H9 (cell line): ENCODE data around the gene ADGRD1. TPM values are rescaled to one million over a fixed set of nuclear protein-coding genes. Genes with fewer than 3 reads are reported as not detected.

ENCODE experiments used
- DNase-seq: peaks from one replicate; pipeline ENCODE4 v3.0.0-alpha.2; 2017
- H2AFZ ChIP-seq: one replicate; pipeline ENCODE4 v1.6.1; 2013; ENCODE audit warnings: mild to moderate bottlenecking, low read length, control low read depth, moderate library complexity
- H2AK5ac ChIP-seq: 2 replicates; pipeline ENCODE4 v1.6.1; 2013; ENCODE audit warnings: low read length, control low read depth, mixed read lengths; ENCODE audit not compliant: insufficient read length
- H2BK120ac ChIP-seq: one replicate; pipeline ENCODE4 v1.6.1; 2013; ENCODE audit warnings: low read depth, mild to moderate bottlenecking, low read length, control low read depth, inconsistent platforms; ENCODE audit not compliant: poor library complexity, severe bottlenecking
- H2BK12ac ChIP-seq: 2 replicates; pipeline ENCODE4 v1.6.1; 2013; ENCODE audit warnings: low read length, control low read depth, mixed read lengths, low read depth; ENCODE audit not compliant: insufficient read length
- H2BK15ac ChIP-seq: 2 replicates; pipeline ENCODE4 v1.6.1; 2013; ENCODE audit warnings: low read depth, low read length, control low read depth
- H2BK20ac ChIP-seq: one replicate; pipeline ENCODE4 v1.6.1; 2013; ENCODE audit warnings: low read depth, mild to moderate bottlenecking, low read length, control low read depth, inconsistent platforms; ENCODE audit not compliant: poor library complexity, severe bottlenecking
- H2BK5ac ChIP-seq: 2 replicates; pipeline ENCODE4 v1.6.1; 2013; ENCODE audit warnings: low read length, control low read depth, mixed read lengths; ENCODE audit not compliant: insufficient read length
- H3K14ac ChIP-seq: 2 replicates; pipeline ENCODE4 v1.6.1; 2013; ENCODE audit warnings: low read length, control low read depth; ENCODE audit not compliant: insufficient read depth
- H3K18ac ChIP-seq: 2 replicates; pipeline ENCODE4 v1.6.1; 2013; ENCODE audit warnings: low read depth, mild to moderate bottlenecking, mixed read lengths, low read length, control low read depth; ENCODE audit not compliant: insufficient read length
- H3K23ac ChIP-seq: 2 replicates; pipeline ENCODE4 v1.6.1; 2013; ENCODE audit warnings: low read length, control low read depth, mixed read lengths, low read depth; ENCODE audit not compliant: insufficient read length
- H3K23me2 ChIP-seq: 2 replicates; pipeline ENCODE4 v1.6.1; 2013; ENCODE audit warnings: low read depth, mild to moderate bottlenecking, mixed read lengths, low read length, control low read depth; ENCODE audit not compliant: insufficient read length, poor library complexity, severe bottlenecking
- H3K27ac ChIP-seq: 2 replicates; pipeline ENCODE4 v1.5.1; 2013; ENCODE audit warnings: low read length, control low read depth, mixed read lengths, low read depth; ENCODE audit not compliant: insufficient read length
- H3K27me3 ChIP-seq: 2 replicates; pipeline ENCODE4 v1.6.1; 2013; ENCODE audit warnings: low read length, control low read depth, inconsistent platforms; ENCODE audit not compliant: insufficient read depth
- H3K4ac ChIP-seq: 2 replicates; pipeline ENCODE4 v1.6.1; 2013; ENCODE audit warnings: low read depth, mild to moderate bottlenecking, control low read depth, inconsistent platforms, low read length, moderate library complexity
- H3K4me1 ChIP-seq: 2 replicates; pipeline ENCODE4 v1.6.1; 2013; ENCODE audit warnings: low read length, control low read depth, inconsistent platforms; ENCODE audit not compliant: insufficient read depth
- H3K4me2 ChIP-seq: 2 replicates; pipeline ENCODE4 v1.6.1; 2013; ENCODE audit warnings: low read length, control low read depth, mixed read lengths; ENCODE audit not compliant: insufficient read length, insufficient read depth
- H3K56ac ChIP-seq: 2 replicates; pipeline ENCODE4 v1.6.1; 2013; ENCODE audit warnings: low read depth, mild to moderate bottlenecking, mixed read lengths, low read length, control low read depth; ENCODE audit not compliant: insufficient read length
- H3K79me1 ChIP-seq: 2 replicates; pipeline ENCODE4 v1.6.1; 2013; ENCODE audit warnings: low read depth, mild to moderate bottlenecking, moderate library complexity, low read length, control low read depth, inconsistent platforms; ENCODE audit not compliant: insufficient read depth, poor library complexity, severe bottlenecking
- H3K79me2 ChIP-seq: 2 replicates; pipeline ENCODE4 v1.6.1; 2013; ENCODE audit warnings: low read length, control low read depth, inconsistent platforms; ENCODE audit not compliant: insufficient read depth
- H3K9ac ChIP-seq: 2 replicates; pipeline ENCODE4 v1.6.1; 2013; ENCODE audit warnings: low read length, control low read depth, mixed read lengths; ENCODE audit not compliant: insufficient read length; ENCODE audit errors: extremely low read depth
- H3K9me3 ChIP-seq: one replicate; pipeline ENCODE4 v1.6.1; 2013; ENCODE audit warnings: low read depth, low read length, inconsistent platforms; ENCODE audit not compliant: control insufficient read depth
- H3T11ph ChIP-seq: one replicate; pipeline ENCODE4 v1.6.1; 2013; ENCODE audit warnings: mild to moderate bottlenecking, low read length, control low read depth, inconsistent platforms
- H4K20me1 ChIP-seq: one replicate; pipeline ENCODE4 v1.6.1; 2013; ENCODE audit not compliant: control insufficient read depth, insufficient read length, insufficient read depth
- H4K5ac ChIP-seq: 2 replicates; pipeline ENCODE4 v1.6.1; 2013; ENCODE audit warnings: low read depth, mild to moderate bottlenecking, mixed read lengths, low read length, control low read depth; ENCODE audit not compliant: insufficient read length
- H4K8ac ChIP-seq: replicated peaks from 2 replicates; pipeline ENCODE4 v1.6.1; 2013; ENCODE audit warnings: low read length, control low read depth, mixed read lengths, low read depth; ENCODE audit not compliant: insufficient read length
- H4K91ac ChIP-seq: 2 replicates; pipeline ENCODE4 v1.6.1; 2013; ENCODE audit warnings: low read depth, mild to moderate bottlenecking, moderate library complexity, mixed read lengths, low read length, control low read depth; ENCODE audit not compliant: insufficient read length
- H3K27ac Mint-ChIP-seq, 3 experiments: 2 replicates in 2 of 3; 3 replicates in 1 of 3; pipeline ENCODE4 v1.8.0; 2020 to 2021; ENCODE audit warnings: mixed read lengths in 3 of 3, mild to moderate bottlenecking in 1 of 3, moderate library complexity in 1 of 3
- H3K27me3 Mint-ChIP-seq: 2 replicates; pipeline ENCODE4 v1.8.0; 2021; ENCODE audit warnings: low read depth, mild to moderate bottlenecking, moderate library complexity, mixed read lengths
- H3K36me3 Mint-ChIP-seq, 3 experiments: 2 replicates in 2 of 3; 3 replicates in 1 of 3; pipeline ENCODE4 v1.8.0; 2020 to 2021; ENCODE audit warnings: low read depth in 3 of 3, mixed read lengths in 3 of 3; ENCODE audit not compliant: insufficient read depth in 1 of 3
- H3K4me1 Mint-ChIP-seq, 2 experiments: 2 replicates each; pipeline ENCODE4 v1.8.0; 2020; ENCODE audit warnings: mixed read lengths in 2 of 2
- H3K4me3 Mint-ChIP-seq, 2 experiments: 2 replicates in 1 of 2; 3 replicates in 1 of 2; pipeline ENCODE4 v1.8.0; 2020 to 2021; ENCODE audit warnings: mild to moderate bottlenecking in 2 of 2, mixed read lengths in 2 of 2, moderate library complexity in 1 of 2
- H3K9me3 Mint-ChIP-seq, 2 experiments: 2 replicates in 1 of 2; 3 replicates in 1 of 2; pipeline ENCODE4 v1.8.0; 2020; ENCODE audit warnings: mild to moderate bottlenecking in 2 of 2, mixed read lengths in 2 of 2, moderate library complexity in 1 of 2
- CTCF ChIP-seq: fragments of 200-600 bp; sonication (generic); conservative IDR thresholded peaks from 3 replicates; pipeline ENCODE4 v1.8.0; 2021; ENCODE audit warnings: antibody characterized with exemption, mild to moderate bottlenecking
- WGBS: extraction: QIAGEN DNeasy Blood & Tissue Kit; methylation state at CpG from one replicate; pipeline ENCODE4 v1.1.7; 2013; ENCODE audit warnings: missing lambda C conversion rate, low lambda C conversion rate, mixed read lengths; ENCODE audit not compliant: insufficient read length; ENCODE audit errors: extremely low coverage; 5-methylcytosine and 5-hydroxymethylcytosine counted together
- total RNA-seq: library from RNA; stranded (reverse); gene quantifications from 2 replicates; pipeline ENCODE4 v1.2.1, GENCODE V29; 2021

ADGRD1 gene
- total RNA-seq, 1 experiment from 2014 or later = 0.52 TPM

GRCh38 chr12:131153956-131154355 lies 200.2 kb downstream of the ADGRD1 start:
- no peak for TF ChIP-seq CTCF
- Histone ChIP-seq H4K20me1 (no peaks in the 10 kb centered on the region), H3K9ac (no peak overlapping the region), H3K56ac (no peak overlapping the region), H3K27me3 (no peaks in the 10 kb centered on the region), H3T11ph (no peak overlapping the region), H3K79me2 (no peaks in the 10 kb centered on the region), H3K23ac (no peak overlapping the region), H2AFZ (no peak overlapping the region), H2BK20ac (no peak overlapping the region), H4K5ac (no peak overlapping the region), H3K4me2 (no peak overlapping the region), H3K9me3 (no peaks in the 10 kb centered on the region), H3K4me1 (no peaks in the 10 kb centered on the region), H2AK5ac (no peak overlapping the region), H3K18ac (no peak overlapping the region), H4K91ac (no peak overlapping the region), H2BK120ac (no peak overlapping the region), H3K23me2 (no peaks in the 10 kb centered on the region), H2BK15ac (no peak overlapping the region), H3K14ac (no peak overlapping the region), H3K4ac (no peak overlapping the region), H2BK5ac (no peak overlapping the region), H4K8ac (no peak overlapping the region), H3K27ac (no peak overlapping the region), H3K79me1 (no peaks in the 10 kb centered on the region), H2BK12ac (no peak overlapping the region)
- no peak overlapping the region for H3K4me3 Mint-ChIP-seq
- peaks cover 0 to 2% of the 10 kb centered on the region in 2 experiments; a peak in 1 of 5 replicates for H3K9me3 Mint-ChIP-seq
- no peaks in the 10 kb centered on the region for H3K4me1 Mint-ChIP-seq
- no peak for DNase-seq
- H3K27ac Mint-ChIP-seq = no peak overlapping the region; a peak in 1 of 7 replicates
- H3K36me3 Mint-ChIP-seq = no peaks in the 10 kb centered on the region; a peak in 1 of 7 replicates
- H3K27me3 Mint-ChIP-seq = peaks cover 33% of the 10 kb centered on the region
- WGBS = no CpG with 5 or more reads among the region's 5 CpGs
